NCI-H2227 (cell line): ENCODE results near the gene TMOD1.
"Not testable (repeated sequence)": the region's sequence is repeated elsewhere in the genome, so short reads cannot be mapped to it uniquely, and the experiment has no call there.

ENCODE experiments used
- DNase-seq: peaks from one replicate; lab custom pipeline; 2025; ENCODE audit not compliant: unreplicated experiment; lab: John Stamatoyannopoulos, UW

Gene TMOD1

GRCh38 chr9:97501177-97501971, at the start of gene TMOD1:
TMOD1 (plus strand) TSS chr9:97501666; CDS start chr9:97524189, 22,523 bp downstream.
- DNase-seq: peak; percentile 70

GRCh38 chr9:97453573-97453972, 47.9 kb upstream of the TMOD1 start:
- DNase-seq: not testable (repeated sequence)

GRCh38 chr9:97456841-97457240, 44.6 kb upstream of the TMOD1 start:
- DNase-seq: not testable (repeated sequence)

- DNase-seq: no peak
Observed at GRCh38 chr9:97459326-97459725, 42.1 kb upstream of the TMOD1 start.

GRCh38 chr9:97462159-97462558, 39.3 kb upstream of the TMOD1 start:
- DNase-seq: no peak

- DNase-seq: no peak
Observed at GRCh38 chr9:97462914-97463313, 38.6 kb upstream of the TMOD1 start.

- peak; percentile 40 for DNase-seq
Observed at GRCh38 chr9:97468658-97469448, 32.6 kb upstream of the TMOD1 start.

- no peak for DNase-seq
Observed at GRCh38 chr9:97470076-97470475, 31.4 kb upstream of the TMOD1 start.

GRCh38 chr9:97473717-97474116, 27.7 kb upstream of the TMOD1 start:
- DNase-seq: no peak

GRCh38 chr9:97474372-97474925, 27.0 kb upstream of the TMOD1 start:
- no peak for DNase-seq

- no peak for DNase-seq
Observed at GRCh38 chr9:97475059-97475458, 26.4 kb upstream of the TMOD1 start.

GRCh38 chr9:97478301-97478981, 23.0 kb upstream of the TMOD1 start:
- no peak for DNase-seq

GRCh38 chr9:97479496-97480159, 21.8 kb upstream of the TMOD1 start:
- peak; percentile 2 for DNase-seq

GRCh38 chr9:97480174-97480573, 21.3 kb upstream of the TMOD1 start:
- DNase-seq: no peak

GRCh38 chr9:97480749-97481148, 20.7 kb upstream of the TMOD1 start:
- DNase-seq: no peak

GRCh38 chr9:97484134-97484533, 17.3 kb upstream of the TMOD1 start:
- DNase-seq: no peak

GRCh38 chr9:97487107-97487506, 14.4 kb upstream of the TMOD1 start:
- DNase-seq: no peak

GRCh38 chr9:97487861-97488260, 13.6 kb upstream of the TMOD1 start:
- no peak for DNase-seq

GRCh38 chr9:97491216-97491999, 10.1 kb upstream of the TMOD1 start:
- no peak for DNase-seq
